HEK293 (cell line): ENCODE measurements around the gene RPL19.

Source experiments
- SCRT1 ChIP-seq: fragments of 450-650 bp; formaldehyde crosslinking; IDR thresholded peaks from 2 replicates; pipeline ENCODE4 v1.5.1; 2016; ENCODE audit warnings: missing biosample characterization, missing genetic modification characterization, borderline replicate concordance
- TSHZ1 ChIP-seq: fragments of 450-650 bp; formaldehyde crosslinking; IDR thresholded peaks from 2 replicates; pipeline ENCODE4 v1.5.1; 2016; ENCODE audit warnings: missing biosample characterization, missing genetic modification characterization, borderline replicate concordance
- ZBTB11 ChIP-seq: fragments of 450-650 bp; formaldehyde crosslinking; conservative IDR thresholded peaks from 2 replicates; pipeline ENCODE4 v1.5.1; 2016; ENCODE audit warnings: low read depth, missing biosample characterization, missing genetic modification characterization
- ZNF133 ChIP-seq: fragments of 450-650 bp; formaldehyde crosslinking; IDR thresholded peaks from 2 replicates; pipeline ENCODE4 v1.5.1; 2016; ENCODE audit warnings: missing biosample characterization, missing genetic modification characterization
- ZNF169 ChIP-seq: fragments of 450-650 bp; formaldehyde crosslinking; IDR thresholded peaks from 2 replicates; pipeline ENCODE4 v1.5.1; 2016; ENCODE audit warnings: missing biosample characterization, missing genetic modification characterization
- ZNF214 ChIP-seq: fragments of 450-650 bp; formaldehyde crosslinking; IDR thresholded peaks from 2 replicates; pipeline ENCODE4 v1.5.1; 2017; ENCODE audit warnings: missing biosample characterization, mild to moderate bottlenecking, missing genetic modification characterization, borderline replicate concordance
- ZNF23 ChIP-seq: fragments of 450-650 bp; formaldehyde crosslinking; IDR thresholded peaks from 2 replicates; pipeline ENCODE4 v1.5.1; 2016; ENCODE audit warnings: missing biosample characterization, missing genetic modification characterization, borderline replicate concordance
- ZNF426 ChIP-seq: fragments of 450-650 bp; formaldehyde crosslinking; IDR thresholded peaks from 2 replicates; pipeline ENCODE4 v1.5.1; 2017; ENCODE audit warnings: missing biosample characterization, missing genetic modification characterization, mild to moderate bottlenecking, inconsistent platforms, moderate library complexity
- ZNF501 ChIP-seq: fragments of 450-650 bp; formaldehyde crosslinking; IDR thresholded peaks from 2 replicates; pipeline ENCODE4 v1.5.1; 2016; ENCODE audit warnings: missing biosample characterization, missing genetic modification characterization
- ZNF530 ChIP-seq: fragments of 450-650 bp; formaldehyde crosslinking; IDR thresholded peaks from 2 replicates; pipeline ENCODE4 v1.5.1; 2016; ENCODE audit warnings: low read depth, missing biosample characterization, missing genetic modification characterization
- ZNF660 ChIP-seq: fragments of 450-650 bp; IDR thresholded peaks from 2 replicates; pipeline ENCODE4 v1.5.1; 2018; ENCODE audit warnings: missing biosample characterization, mild to moderate bottlenecking, missing genetic modification characterization
- ZSCAN30 ChIP-seq: fragments of 450-650 bp; IDR thresholded peaks from 2 replicates; pipeline ENCODE4 v1.5.1; 2018; ENCODE audit warnings: missing biosample characterization, mild to moderate bottlenecking, missing genetic modification characterization, moderate library complexity
- TF ChIP-seq, protein P1 (sequence below): fragments of 450-650 bp; formaldehyde crosslinking; conservative IDR thresholded peaks from 2 replicates; pipeline ENCODE4 v1.5.1; 2016; ENCODE audit warnings: low read depth, missing biosample characterization, missing genetic modification characterization
- TF ChIP-seq, protein P2 (sequence below): fragments of 450-650 bp; formaldehyde crosslinking; IDR thresholded peaks from 2 replicates; pipeline ENCODE4 v1.5.1; 2016; ENCODE audit warnings: missing biosample characterization, missing genetic modification characterization
- TF ChIP-seq, protein P3 (sequence below): fragments of 450-650 bp; formaldehyde crosslinking; IDR thresholded peaks from 2 replicates; pipeline ENCODE4 v1.5.1; 2017; ENCODE audit warnings: missing biosample characterization, missing genetic modification characterization
- TF ChIP-seq, protein P4 (sequence below): fragments of 450-650 bp; formaldehyde crosslinking; IDR thresholded peaks from 2 replicates; pipeline ENCODE4 v1.5.1; 2016; ENCODE audit warnings: missing biosample characterization, missing genetic modification characterization

Gene RPL19

GRCh38 chr17:39238311-39238972 lies 38.4 kb downstream of the RPL19 start (continued):
- TF ChIP-seq TSHZ1 (tag by site-specific recombination) (no peak), ZNF23 (tag by site-specific recombination) (no peak), ZSCAN30 (no peak), ZBTB11 (tag by site-specific recombination) (peak; percentile 52), ZNF501 (no peak), ZNF169 (no peak), SCRT1 (tag by site-specific recombination) (no peak), ZNF660 (tag by site-specific recombination) (0 out of 2 replicates have a peak, but pooled peaks have one; percentile 18), ZNF133 (tag by site-specific recombination) (no peak), ZNF530 (no peak), ZNF214 (tag by site-specific recombination) (no peak), ZNF426 (tag by site-specific recombination) (no peak)
- TF ChIP-seq, protein P1, sequence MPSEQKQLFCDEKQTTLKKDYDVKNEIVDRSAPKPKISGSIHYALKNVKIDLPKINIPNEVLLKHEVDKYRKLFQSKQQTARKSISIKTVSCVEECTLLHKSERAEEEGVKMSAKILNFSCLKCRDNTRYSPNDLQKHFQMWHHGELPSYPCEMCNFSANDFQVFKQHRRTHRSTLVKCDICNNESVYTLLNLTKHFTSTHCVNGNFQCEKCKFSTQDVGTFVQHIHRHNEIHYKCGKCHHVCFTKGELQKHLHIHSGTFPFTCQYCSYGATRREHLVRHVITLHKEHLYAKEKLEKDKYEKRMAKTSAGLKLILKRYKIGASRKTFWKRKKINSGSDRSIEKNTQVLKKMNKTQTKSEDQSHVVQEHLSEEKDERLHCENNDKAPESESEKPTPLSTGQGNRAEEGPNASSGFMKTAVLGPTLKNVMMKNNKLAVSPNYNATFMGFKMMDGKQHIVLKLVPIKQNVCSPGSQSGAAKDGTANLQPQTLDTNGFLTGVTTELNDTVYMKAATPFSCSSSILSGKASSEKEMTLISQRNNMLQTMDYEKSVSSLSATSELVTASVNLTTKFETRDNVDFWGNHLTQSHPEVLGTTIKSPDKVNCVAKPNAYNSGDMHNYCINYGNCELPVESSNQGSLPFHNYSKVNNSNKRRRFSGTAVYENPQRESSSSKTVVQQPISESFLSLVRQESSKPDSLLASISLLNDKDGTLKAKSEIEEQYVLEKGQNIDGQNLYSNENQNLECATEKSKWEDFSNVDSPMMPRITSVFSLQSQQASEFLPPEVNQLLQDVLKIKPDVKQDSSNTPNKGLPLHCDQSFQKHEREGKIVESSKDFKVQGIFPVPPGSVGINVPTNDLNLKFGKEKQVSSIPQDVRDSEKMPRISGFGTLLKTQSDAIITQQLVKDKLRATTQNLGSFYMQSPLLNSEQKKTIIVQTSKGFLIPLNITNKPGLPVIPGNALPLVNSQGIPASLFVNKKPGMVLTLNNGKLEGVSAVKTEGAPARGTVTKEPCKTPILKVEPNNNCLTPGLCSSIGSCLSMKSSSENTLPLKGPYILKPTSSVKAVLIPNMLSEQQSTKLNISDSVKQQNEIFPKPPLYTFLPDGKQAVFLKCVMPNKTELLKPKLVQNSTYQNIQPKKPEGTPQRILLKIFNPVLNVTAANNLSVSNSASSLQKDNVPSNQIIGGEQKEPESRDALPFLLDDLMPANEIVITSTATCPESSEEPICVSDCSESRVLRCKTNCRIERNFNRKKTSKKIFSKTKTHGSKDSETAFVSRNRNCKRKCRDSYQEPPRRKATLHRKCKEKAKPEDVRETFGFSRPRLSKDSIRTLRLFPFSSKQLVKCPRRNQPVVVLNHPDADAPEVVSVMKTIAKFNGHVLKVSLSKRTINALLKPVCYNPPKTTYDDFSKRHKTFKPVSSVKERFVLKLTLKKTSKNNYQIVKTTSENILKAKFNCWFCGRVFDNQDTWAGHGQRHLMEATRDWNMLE (tag by site-specific recombination) = no peak
- TF ChIP-seq, protein P2, sequence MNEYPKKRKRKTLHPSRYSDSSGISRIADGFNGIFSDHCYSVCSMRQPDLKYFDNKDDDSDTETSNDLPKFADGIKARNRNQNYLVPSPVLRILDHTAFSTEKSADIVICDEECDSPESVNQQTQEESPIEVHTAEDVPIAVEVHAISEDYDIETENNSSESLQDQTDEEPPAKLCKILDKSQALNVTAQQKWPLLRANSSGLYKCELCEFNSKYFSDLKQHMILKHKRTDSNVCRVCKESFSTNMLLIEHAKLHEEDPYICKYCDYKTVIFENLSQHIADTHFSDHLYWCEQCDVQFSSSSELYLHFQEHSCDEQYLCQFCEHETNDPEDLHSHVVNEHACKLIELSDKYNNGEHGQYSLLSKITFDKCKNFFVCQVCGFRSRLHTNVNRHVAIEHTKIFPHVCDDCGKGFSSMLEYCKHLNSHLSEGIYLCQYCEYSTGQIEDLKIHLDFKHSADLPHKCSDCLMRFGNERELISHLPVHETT (tag by site-specific recombination) = no peak
- TF ChIP-seq, protein P3, sequence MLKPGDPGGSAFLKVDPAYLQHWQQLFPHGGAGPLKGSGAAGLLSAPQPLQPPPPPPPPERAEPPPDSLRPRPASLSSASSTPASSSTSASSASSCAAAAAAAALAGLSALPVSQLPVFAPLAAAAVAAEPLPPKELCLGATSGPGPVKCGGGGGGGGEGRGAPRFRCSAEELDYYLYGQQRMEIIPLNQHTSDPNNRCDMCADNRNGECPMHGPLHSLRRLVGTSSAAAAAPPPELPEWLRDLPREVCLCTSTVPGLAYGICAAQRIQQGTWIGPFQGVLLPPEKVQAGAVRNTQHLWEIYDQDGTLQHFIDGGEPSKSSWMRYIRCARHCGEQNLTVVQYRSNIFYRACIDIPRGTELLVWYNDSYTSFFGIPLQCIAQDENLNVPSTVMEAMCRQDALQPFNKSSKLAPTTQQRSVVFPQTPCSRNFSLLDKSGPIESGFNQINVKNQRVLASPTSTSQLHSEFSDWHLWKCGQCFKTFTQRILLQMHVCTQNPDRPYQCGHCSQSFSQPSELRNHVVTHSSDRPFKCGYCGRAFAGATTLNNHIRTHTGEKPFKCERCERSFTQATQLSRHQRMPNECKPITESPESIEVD (tag by site-specific recombination) = no peak
- TF ChIP-seq, protein P4, sequence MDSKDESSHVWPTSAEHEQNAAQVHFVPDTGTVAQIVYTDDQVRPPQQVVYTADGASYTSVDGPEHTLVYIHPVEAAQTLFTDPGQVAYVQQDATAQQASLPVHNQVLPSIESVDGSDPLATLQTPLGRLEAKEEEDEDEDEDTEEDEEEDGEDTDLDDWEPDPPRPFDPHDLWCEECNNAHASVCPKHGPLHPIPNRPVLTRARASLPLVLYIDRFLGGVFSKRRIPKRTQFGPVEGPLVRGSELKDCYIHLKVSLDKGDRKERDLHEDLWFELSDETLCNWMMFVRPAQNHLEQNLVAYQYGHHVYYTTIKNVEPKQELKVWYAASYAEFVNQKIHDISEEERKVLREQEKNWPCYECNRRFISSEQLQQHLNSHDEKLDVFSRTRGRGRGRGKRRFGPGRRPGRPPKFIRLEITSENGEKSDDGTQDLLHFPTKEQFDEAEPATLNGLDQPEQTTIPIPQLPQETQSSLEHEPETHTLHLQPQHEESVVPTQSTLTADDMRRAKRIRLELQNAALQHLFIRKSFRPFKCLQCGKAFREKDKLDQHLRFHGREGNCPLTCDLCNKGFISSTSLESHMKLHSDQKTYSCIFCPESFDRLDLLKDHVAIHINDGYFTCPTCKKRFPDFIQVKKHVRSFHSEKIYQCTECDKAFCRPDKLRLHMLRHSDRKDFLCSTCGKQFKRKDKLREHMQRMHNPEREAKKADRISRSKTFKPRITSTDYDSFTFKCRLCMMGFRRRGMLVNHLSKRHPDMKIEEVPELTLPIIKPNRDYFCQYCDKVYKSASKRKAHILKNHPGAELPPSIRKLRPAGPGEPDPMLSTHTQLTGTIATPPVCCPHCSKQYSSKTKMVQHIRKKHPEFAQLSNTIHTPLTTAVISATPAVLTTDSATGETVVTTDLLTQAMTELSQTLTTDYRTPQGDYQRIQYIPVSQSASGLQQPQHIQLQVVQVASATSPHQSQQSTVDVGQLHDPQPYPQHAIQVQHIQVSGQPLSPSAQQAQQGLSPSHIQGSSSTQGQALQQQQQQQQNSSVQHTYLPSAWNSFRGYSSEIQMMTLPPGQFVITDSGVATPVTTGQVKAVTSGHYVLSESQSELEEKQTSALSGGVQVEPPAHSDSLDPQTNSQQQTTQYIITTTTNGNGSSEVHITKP (tag by site-specific recombination) = peak; percentile 72; the same call in 1 of the 2 replicates
